Gastrocnemius medialis (tissue), 4 donors: ENCODE data around the gene FTSJ1.

Source experiments
- CTCF ChIP-seq, 5 experiments: fragments of 450-650 bp in 3 of 5; fragments of 200-600 bp in 2 of 5; sonication (generic) in 2 of 5; IDR thresholded peaks in 4 of 5; conservative IDR thresholded peaks in 1 of 5; 1 replicate in 4 of 5; 2 replicates in 1 of 5; pipeline ENCODE4 v1.5.1; 2016 to 2019; ENCODE audit warnings: antibody characterized with exemption in 5 of 5, mild to moderate bottlenecking in 3 of 5, moderate library complexity in 3 of 5
- POLR2A ChIP-seq, 2 donors: fragments of 450-650 bp; IDR thresholded peaks; one replicate each; pipeline ENCODE4 v1.6.1; 2017; ENCODE audit warnings: antibody characterized with exemption in 2 of 2, mild to moderate bottlenecking in 2 of 2, moderate library complexity in 2 of 2

- TF ChIP-seq CTCF (IDR thresholded peaks at IDR 0.05 in 4 of 5, conservative IDR thresholded peaks at IDR 0.05 in 1 of 5) (no peak), POLR2A (IDR thresholded peaks at IDR 0.05) (no peak)
Measured at GRCh38 chrX:48468247-48468671, 7.7 kb upstream of the FTSJ1 start.
